ENCODE measurements around the gene AKAP6. TPM values are rescaled to one million over a fixed set of nuclear protein-coding genes. Genes with fewer than 3 reads are reported as not detected.
"Not testable (repeated sequence)": the region's sequence is repeated elsewhere in the genome, so short reads cannot be mapped to it uniquely, and the experiment has no call there.

AKAP6 gene
- polyA plus RNA-seq, 1 donor, result 8.5 TPM

DNA sequence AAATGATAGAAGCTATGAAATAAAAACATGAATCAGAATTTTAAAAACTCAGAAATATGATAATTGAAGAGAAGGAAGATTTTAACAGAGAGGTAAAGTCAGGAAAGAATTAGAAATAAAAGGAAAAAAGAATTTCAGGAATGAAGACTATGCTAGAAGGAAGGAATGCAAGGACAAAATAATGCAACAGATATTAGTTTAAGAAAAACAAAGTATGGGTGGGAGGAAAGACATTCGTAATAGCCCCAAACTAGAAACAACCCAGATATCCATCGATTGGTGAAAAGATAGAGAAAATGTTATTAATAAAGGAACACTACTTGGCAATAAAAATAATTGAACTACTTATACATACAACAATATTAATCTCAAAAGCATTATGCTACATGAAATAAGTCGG lies 129.6 kb downstream of the AKAP6 start:
- Histone ChIP-seq H3K4me3 (ENCODE audit: low read length) (no peak overlapping the region), H3K4me1 (ENCODE audit: control insufficient read depth, insufficient read depth, low read length) (no peaks in the 10 kb centered on the region), H3K27ac (ENCODE audit: low read length) (no peak overlapping the region), H3K9me3 (ENCODE audit: control insufficient read depth, low read depth, low read length) (no peaks in the 10 kb centered on the region), H3K27me3 (ENCODE audit: control insufficient read depth, insufficient read depth, low read length) (no peaks in the 10 kb centered on the region), H3K36me3 (ENCODE audit: control insufficient read depth, insufficient read depth, low read length) (no peaks in the 10 kb centered on the region)
- 82% methylated on average over 3 of the region's 3 CpGs for WGBS (ENCODE audit: insufficient coverage, low lambda C conversion rate)
- no peak for DNase-seq

DNA sequence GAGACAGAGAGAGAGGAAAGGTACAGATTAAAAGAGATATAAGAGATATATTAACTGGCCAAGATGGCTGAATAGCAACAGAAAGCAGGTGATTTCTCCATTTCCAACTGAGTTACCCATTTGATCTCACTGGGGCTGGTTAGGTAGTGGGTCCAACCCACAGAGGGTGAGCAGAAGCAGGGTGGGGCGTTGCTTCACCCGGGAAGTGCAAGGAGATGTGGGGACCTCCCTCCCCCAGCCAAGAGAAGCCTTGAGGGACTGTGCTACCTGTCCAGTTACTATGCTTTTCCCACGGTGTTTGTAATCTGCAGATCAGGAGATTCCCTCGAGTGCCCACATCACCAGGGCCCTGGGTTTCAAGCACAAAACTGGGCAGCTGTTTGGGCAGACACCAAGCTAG lies 131.2 kb downstream of the AKAP6 start:
- H3K4me1 ChIP-seq (ENCODE audit: control insufficient read depth, insufficient read depth, low read length), result no peaks in the 10 kb centered on the region
- no peak overlapping the region for H3K27ac ChIP-seq (ENCODE audit: low read length)
- no peak for DNase-seq
- no CpG with 5 or more reads among the region's 4 CpGs for whole genome bisulfite sequencing (ENCODE audit: insufficient coverage, low lambda C conversion rate)
- H3K4me3 ChIP-seq (ENCODE audit: low read length), result no peak overlapping the region
- no peaks in the 10 kb centered on the region for H3K27me3 ChIP-seq (ENCODE audit: control insufficient read depth, insufficient read depth, low read length)
- no peaks in the 10 kb centered on the region for H3K9me3 ChIP-seq (ENCODE audit: control insufficient read depth, low read depth, low read length)
- no peaks in the 10 kb centered on the region for H3K36me3 ChIP-seq (ENCODE audit: control insufficient read depth, insufficient read depth, low read length)

DNA sequence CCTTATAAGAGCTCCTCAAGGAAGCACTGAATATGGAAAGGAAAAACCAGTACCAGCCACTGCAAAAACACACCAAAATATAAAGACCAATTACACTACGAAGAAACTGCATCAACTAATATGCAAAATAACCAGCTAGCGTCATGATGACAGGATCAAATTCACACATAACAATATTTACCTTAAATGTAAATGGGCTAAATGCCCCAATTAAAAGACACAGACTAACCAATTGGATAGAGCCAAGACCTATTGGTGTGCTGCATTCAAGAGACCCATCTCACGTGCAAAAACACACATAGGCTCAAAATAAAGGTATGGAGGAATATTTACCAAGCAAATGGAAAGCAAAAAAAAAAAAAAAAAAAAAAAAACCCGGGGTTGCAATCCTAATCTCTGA lies 133.5 kb downstream of the AKAP6 start:
- not testable (repeated sequence) for H3K4me3 ChIP-seq (ENCODE audit: low read length); H3K9me3 ChIP-seq (ENCODE audit: control insufficient read depth, low read depth, low read length); H3K27ac ChIP-seq (ENCODE audit: low read length); H3K27me3 ChIP-seq (ENCODE audit: control insufficient read depth, insufficient read depth, low read length); H3K36me3 ChIP-seq (ENCODE audit: control insufficient read depth, insufficient read depth, low read length); H3K4me1 ChIP-seq (ENCODE audit: control insufficient read depth, insufficient read depth, low read length); DNase-seq
- no CpG with 5 or more reads among the region's 4 CpGs for WGBS (ENCODE audit: insufficient coverage, low lambda C conversion rate)

DNA sequence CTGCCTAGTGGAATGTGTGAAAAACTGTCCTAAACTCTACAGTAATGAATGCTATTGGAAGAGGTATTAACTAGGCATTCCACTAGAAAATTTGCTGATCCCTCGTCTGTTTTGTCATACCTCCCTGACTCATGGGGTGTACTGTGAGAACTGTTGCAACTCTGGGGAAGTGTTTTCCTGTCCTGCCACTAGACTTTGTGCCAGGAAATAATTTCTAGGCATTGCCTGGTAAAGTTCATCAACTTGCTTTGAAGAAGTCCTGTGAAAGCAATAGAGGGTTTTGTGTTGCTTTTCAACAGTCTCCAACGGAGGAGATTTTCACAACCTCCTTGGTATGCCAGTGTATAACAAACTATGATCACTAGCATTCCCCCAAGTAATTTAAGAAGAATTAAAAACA lies 139.9 kb downstream of the AKAP6 start:
- DNase-seq, result no peak
- H3K4me1 ChIP-seq (ENCODE audit: control insufficient read depth, insufficient read depth, low read length), result peaks cover 9% of the 10 kb centered on the region
- no peaks in the 10 kb centered on the region for H3K36me3 ChIP-seq (ENCODE audit: control insufficient read depth, insufficient read depth, low read length)
- H3K4me3 ChIP-seq (ENCODE audit: low read length), result no peak overlapping the region
- no peaks in the 10 kb centered on the region for H3K9me3 ChIP-seq (ENCODE audit: control insufficient read depth, low read depth, low read length)
- WGBS (ENCODE audit: insufficient coverage, low lambda C conversion rate), result no CpG with 5 or more reads among the region's 2 CpGs
- H3K27ac ChIP-seq (ENCODE audit: low read length), result no peak overlapping the region
- H3K27me3 ChIP-seq (ENCODE audit: control insufficient read depth, insufficient read depth, low read length), result no peaks in the 10 kb centered on the region

DNA sequence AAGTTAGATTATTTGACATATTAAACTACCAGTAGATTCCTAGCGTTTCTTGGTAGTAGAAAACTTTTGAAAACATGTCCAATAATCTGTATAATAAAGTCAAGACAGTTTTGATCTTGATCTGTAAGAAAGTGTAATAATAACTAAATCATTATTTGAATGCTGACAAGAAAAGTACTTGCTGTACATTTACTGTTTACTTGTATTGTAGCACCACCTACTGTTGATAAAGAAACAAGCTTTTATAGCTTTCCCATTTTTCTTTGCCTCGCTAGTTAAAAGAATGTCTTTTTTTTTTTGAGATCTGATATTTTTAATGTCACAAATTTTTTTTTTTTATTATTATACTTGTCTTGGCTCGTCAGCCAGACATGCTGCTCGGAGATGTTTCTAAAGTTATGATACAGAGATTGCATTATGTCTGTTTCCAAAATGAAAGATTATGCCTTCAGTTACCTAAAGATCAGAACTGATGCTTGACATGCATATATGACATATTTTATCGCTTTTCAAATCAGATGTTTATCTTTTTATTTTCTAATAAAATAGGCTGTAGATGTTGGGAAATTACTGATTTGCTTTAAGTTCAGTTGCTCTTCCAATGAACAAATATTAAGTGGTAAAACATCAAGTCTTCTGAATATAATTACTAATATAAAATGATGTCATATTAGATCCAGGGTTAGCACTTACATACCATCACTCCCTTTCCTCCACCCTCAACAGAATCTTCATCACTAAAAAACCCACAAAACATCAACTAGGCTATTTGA lies 140.5 kb downstream of the AKAP6 start:
- WGBS (ENCODE audit: insufficient coverage, low lambda C conversion rate), result 39% methylated on average over 3 of the region's 5 CpGs
- Histone ChIP-seq H3K27ac (ENCODE audit: low read length) (no peak overlapping the region), H3K4me1 (ENCODE audit: control insufficient read depth, insufficient read depth, low read length) (peaks cover 9% of the 10 kb centered on the region), H3K36me3 (ENCODE audit: control insufficient read depth, insufficient read depth, low read length) (no peaks in the 10 kb centered on the region), H3K4me3 (ENCODE audit: low read length) (no peak overlapping the region), H3K27me3 (ENCODE audit: control insufficient read depth, insufficient read depth, low read length) (no peaks in the 10 kb centered on the region), H3K9me3 (ENCODE audit: control insufficient read depth, low read depth, low read length) (no peaks in the 10 kb centered on the region)
- peak in 1 of 2 donors; percentile 28 for DNase-seq

DNA sequence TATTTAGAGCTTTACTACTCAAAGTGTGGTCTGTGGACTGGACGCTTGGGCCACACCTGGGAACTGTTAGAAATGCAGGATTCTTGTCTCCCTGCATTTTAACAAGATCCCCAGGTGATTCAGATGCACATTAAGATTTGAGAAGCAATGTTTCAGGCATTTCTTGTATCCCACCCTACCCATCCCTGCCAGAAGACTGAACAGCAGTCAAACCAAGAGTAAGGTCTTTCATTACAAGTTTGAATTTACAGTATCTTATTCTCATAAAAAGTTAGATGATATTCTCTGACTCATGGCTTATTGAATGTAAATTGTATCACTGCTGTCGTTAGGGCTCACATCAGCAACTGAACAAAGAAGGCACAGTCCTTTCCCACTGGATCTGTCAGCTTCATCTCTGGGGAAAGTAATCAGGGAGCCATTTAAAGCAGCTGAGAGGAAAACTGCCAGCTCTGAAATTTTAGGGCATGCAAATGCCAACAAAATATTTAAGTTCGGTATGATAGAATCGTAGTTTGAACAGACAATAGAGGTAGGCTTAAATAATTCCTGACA lies 141.1 kb downstream of the AKAP6 start:
- WGBS (ENCODE audit: insufficient coverage, low lambda C conversion rate), result 65% methylated on average over 2 of the region's 4 CpGs
- no peaks in the 10 kb centered on the region for H3K27me3 ChIP-seq (ENCODE audit: control insufficient read depth, insufficient read depth, low read length)
- no peak overlapping the region for H3K27ac ChIP-seq (ENCODE audit: low read length)
- H3K36me3 ChIP-seq (ENCODE audit: control insufficient read depth, insufficient read depth, low read length), result no peaks in the 10 kb centered on the region
- H3K4me3 ChIP-seq (ENCODE audit: low read length), result no peak overlapping the region
- no peaks in the 10 kb centered on the region for H3K9me3 ChIP-seq (ENCODE audit: control insufficient read depth, low read depth, low read length)
- DNase-seq, result no peak
- H3K4me1 ChIP-seq (ENCODE audit: control insufficient read depth, insufficient read depth, low read length), result peaks cover 9% of the 10 kb centered on the region

DNA sequence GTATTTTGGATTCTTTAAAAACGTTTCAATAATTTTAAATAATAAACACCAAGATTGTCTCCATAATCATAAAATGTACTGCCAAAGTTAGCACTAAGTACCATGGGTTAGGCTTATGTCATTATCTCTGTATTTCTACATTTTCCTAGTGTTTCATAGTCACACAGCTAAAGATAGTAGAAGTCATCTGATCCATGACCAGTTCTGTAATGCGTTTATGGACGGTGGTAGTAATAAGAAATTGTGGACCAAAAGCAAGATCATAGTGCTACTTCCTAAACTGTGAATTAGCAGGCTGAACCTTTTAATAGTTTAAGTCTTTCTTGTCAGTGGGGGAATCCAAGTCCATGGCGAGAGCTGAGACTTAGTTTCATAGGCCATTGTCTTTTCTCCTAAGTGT lies 142.1 kb downstream of the AKAP6 start:
- H3K9me3 ChIP-seq (ENCODE audit: control insufficient read depth, low read depth, low read length), result no peaks in the 10 kb centered on the region
- H3K27ac ChIP-seq (ENCODE audit: low read length), result no peak overlapping the region
- DNase-seq, result no peak
- peaks cover 9% of the 10 kb centered on the region for H3K4me1 ChIP-seq (ENCODE audit: control insufficient read depth, insufficient read depth, low read length)
- no peak overlapping the region for H3K4me3 ChIP-seq (ENCODE audit: low read length)
- no peaks in the 10 kb centered on the region for H3K36me3 ChIP-seq (ENCODE audit: control insufficient read depth, insufficient read depth, low read length)
- H3K27me3 ChIP-seq (ENCODE audit: control insufficient read depth, insufficient read depth, low read length), result no peaks in the 10 kb centered on the region
- 100% methylated on average over 1 of the region's 4 CpGs for WGBS (ENCODE audit: insufficient coverage, low lambda C conversion rate)

DNA sequence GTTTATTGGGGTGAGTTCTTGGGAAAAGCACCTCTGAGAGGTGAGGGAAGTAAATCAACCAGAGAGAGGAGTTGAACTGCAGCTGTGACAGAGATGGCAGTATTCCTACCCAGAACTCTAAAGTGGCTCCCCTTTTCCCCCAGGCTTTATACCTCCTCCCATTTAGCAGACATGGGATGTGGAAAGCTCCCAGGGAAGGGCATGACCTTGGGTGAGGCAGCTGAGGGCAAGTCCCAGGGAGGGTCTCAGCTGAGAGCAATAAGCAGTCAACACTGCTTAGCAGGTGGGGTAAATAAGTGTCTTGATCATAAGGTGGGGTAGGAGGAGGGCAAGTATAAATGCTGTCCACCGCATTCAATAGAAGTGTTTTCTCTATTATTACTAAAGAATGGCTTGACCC lies 143.0 kb downstream of the AKAP6 start:
- Histone ChIP-seq H3K4me1 (ENCODE audit: control insufficient read depth, insufficient read depth, low read length) (peaks cover 9% of the 10 kb centered on the region), H3K27me3 (ENCODE audit: control insufficient read depth, insufficient read depth, low read length) (no peaks in the 10 kb centered on the region), H3K36me3 (ENCODE audit: control insufficient read depth, insufficient read depth, low read length) (no peaks in the 10 kb centered on the region), H3K9me3 (ENCODE audit: control insufficient read depth, low read depth, low read length) (no peaks in the 10 kb centered on the region), H3K4me3 (ENCODE audit: low read length) (no peak overlapping the region), H3K27ac (ENCODE audit: low read length) (no peak overlapping the region)
- DNase-seq, result no peak
- no CpG with 5 or more reads among the region's 1 CpG for WGBS (ENCODE audit: insufficient coverage, low lambda C conversion rate)

DNA sequence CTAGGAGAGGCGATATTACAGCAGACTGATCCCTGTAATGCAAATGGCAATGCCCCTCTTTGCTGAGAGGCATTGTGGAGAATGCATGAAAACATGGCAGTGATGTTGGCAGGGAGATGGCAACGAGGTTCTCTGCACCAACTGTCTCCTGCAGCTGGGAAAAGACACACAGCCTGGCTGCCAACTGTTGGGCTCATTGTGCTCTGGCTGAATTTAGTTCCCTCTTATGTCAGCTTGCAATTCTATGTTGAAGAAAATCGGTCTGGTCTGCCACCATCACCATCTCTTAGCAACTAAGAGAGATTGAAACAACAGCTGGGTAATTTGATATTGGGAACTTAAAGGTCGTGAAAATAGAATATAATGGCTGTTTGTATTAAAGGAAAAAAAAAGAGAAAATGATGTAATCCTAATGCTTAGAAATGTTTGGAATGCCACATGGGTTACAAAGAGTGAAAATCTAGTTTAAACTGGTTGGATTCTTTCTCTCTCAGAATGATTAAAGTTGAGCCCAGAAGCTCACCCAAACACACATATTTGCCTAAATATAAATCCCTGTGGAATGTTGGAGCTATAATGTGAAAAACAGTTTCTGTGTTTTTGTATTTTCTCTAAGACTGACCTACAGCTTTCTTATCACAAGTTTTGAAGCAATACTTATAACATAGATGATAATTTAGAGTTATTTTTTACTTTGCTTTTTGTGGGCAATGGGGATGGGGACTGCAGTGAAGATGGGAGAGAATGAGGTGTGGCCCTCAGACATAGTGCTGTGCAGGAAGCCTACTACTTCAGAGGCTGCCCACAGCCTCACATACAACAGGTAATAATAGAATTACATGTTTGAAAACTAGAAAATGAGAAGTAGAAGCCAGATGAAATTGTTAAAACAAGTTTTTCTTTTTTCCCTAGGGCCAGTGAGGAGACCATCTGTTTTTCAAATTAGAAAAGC lies 143.7 kb downstream of the AKAP6 start:
- H3K36me3 ChIP-seq (ENCODE audit: control insufficient read depth, insufficient read depth, low read length), result no peaks in the 10 kb centered on the region
- DNase-seq, result peak; percentile 13 to 34
- peaks cover 9% of the 10 kb centered on the region for H3K4me1 ChIP-seq (ENCODE audit: control insufficient read depth, insufficient read depth, low read length)
- no peaks in the 10 kb centered on the region for H3K9me3 ChIP-seq (ENCODE audit: control insufficient read depth, low read depth, low read length)
- 0% methylated on average over 1 of the region's 4 CpGs for WGBS (ENCODE audit: insufficient coverage, low lambda C conversion rate)
- no peaks in the 10 kb centered on the region for H3K27me3 ChIP-seq (ENCODE audit: control insufficient read depth, insufficient read depth, low read length)
- peak overlapping the region; percentile 21 for H3K27ac ChIP-seq (ENCODE audit: low read length)
- H3K4me3 ChIP-seq (ENCODE audit: low read length), result no peak overlapping the region

DNA sequence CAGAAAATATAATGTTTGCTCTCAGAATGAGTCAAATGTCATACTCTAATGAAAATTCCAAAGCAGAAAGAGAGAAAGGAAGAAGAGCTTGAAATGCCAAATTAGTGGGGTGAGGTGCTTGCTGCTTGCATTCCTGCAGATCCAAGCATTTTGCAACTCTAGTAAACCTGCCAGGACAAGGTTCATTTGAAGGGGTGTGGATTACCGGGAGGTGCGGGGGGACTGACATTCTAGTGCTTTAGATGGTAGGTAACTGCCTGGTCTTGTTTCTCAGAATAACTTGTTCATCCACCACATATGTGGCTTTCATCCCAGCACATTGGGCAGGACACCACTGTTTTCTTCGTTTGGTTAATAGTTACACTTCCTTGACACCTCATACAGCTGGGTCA lies 144.4 kb downstream of the AKAP6 start:
- no peaks in the 10 kb centered on the region for H3K36me3 ChIP-seq (ENCODE audit: control insufficient read depth, insufficient read depth, low read length)
- peak overlapping the region; percentile 21 for H3K27ac ChIP-seq (ENCODE audit: low read length)
- H3K27me3 ChIP-seq (ENCODE audit: control insufficient read depth, insufficient read depth, low read length), result no peaks in the 10 kb centered on the region
- no CpG with 5 or more reads among the region's 3 CpGs for WGBS (ENCODE audit: insufficient coverage, low lambda C conversion rate)
- peaks cover 9% of the 10 kb centered on the region for H3K4me1 ChIP-seq (ENCODE audit: control insufficient read depth, insufficient read depth, low read length)
- H3K9me3 ChIP-seq (ENCODE audit: control insufficient read depth, low read depth, low read length), result no peaks in the 10 kb centered on the region
- H3K4me3 ChIP-seq (ENCODE audit: low read length), result no peak overlapping the region
- peak; percentile 48 to 64 for DNase-seq

Measured in large intestine (tissue), 3 donors.